Measurements from ENCODE around the gene P2RX4. TPM values are rescaled to one million over a fixed set of nuclear protein-coding genes. Genes with fewer than 3 reads are reported as not detected.

The P2RX4 gene
- total and polyA plus RNA-seq, 9 of the 15 experiments (the other 6 are each of a cell fraction or from before 2014, with no cell fraction given), result 6.6 to 21.5 (median 11.7) TPM

DNA sequence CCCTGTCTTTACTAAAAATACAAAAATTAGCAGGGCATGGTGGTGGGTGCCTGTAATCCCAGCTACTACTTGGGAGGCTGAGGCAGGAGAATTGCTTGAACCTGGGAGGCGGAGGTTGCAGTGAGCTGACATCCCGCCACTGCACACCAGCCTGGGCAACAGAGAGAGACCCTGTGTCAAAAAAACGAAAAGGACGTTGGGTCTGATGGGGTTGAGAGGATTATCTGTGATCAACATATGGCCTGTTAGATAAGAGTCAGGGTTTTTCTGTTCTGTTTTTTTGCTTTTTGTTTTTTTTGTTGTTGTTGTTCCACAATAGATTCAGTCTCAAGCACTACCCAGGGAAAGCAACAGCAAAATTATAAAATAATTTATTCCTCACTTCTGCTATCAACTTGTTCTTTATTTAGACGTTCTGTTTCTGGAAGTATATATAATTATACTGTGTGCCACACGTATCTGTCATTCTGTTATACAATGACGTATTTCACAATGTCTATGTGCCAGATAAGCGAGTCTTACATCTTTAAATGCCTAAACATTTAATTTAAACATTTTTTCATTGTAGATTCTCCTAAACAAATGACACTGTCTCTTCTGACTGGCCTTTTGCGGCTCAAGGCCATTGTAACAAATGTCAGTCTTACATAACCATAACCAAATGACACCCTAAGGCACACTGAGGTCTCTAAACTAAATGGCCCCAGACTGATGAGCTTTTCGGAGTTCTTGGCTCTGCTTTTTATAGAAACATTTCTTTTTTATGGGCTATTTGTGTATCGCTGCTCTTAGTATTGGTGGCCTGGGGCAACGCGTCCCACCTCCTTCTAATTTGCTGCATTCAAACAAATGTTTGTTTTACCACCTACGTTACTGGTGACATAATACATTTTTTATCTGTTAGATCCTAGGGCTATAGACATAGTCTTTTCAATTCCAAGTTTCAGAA is 7.2 kb upstream of the P2RX4 start (continued):
- TF ChIP-seq PRDM10 (IDR thresholded peaks at IDR 0.05; ENCODE audit: partially characterized antibody), result peak; percentile 41
- no peak for TF ChIP-seq PHF20 (IDR thresholded peaks at IDR 0.05; ENCODE audit: partially characterized antibody)
- peak; percentile 30; the same call in 1 of the 2 replicates for TF ChIP-seq NFIC (IDR thresholded peaks at IDR 0.05)
- TF ChIP-seq E2F4 (CRISPR knock-in tag; IDR thresholded peaks at IDR 0.05; ENCODE audit: low read depth), result no peak
- TF ChIP-seq MCM3 (IDR thresholded peaks at IDR 0.05), result no peak
- TF ChIP-seq ZKSCAN8 (CRISPR knock-in tag; IDR thresholded peaks at IDR 0.05), result peak; percentile 51; the same call in 1 of the 2 replicates
- TF ChIP-seq HDAC1 (IDR thresholded peaks at IDR 0.05), result peak in 1 of 2 experiments; percentile 54; a peak in 2 of 4 replicates
- no peak for TF ChIP-seq MIER1 (IDR thresholded peaks at IDR 0.05; ENCODE audit: low read depth)
- TF ChIP-seq TRIM24 (IDR thresholded peaks at IDR 0.05), result peak; percentile 47 to 62; a peak in 3 of 4 replicates
- TF ChIP-seq CC2D1A (IDR thresholded peaks at IDR 0.05), result peak; percentile 58
- no peak for TF ChIP-seq ZNF655 (CRISPR knock-in tag; IDR thresholded peaks at IDR 0.05)
- TF ChIP-seq, protein P1, sequence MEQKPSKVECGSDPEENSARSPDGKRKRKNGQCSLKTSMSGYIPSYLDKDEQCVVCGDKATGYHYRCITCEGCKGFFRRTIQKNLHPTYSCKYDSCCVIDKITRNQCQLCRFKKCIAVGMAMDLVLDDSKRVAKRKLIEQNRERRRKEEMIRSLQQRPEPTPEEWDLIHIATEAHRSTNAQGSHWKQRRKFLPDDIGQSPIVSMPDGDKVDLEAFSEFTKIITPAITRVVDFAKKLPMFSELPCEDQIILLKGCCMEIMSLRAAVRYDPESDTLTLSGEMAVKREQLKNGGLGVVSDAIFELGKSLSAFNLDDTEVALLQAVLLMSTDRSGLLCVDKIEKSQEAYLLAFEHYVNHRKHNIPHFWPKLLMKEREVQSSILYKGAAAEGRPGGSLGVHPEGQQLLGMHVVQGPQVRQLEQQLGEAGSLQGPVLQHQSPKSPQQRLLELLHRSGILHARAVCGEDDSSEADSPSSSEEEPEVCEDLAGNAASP (IDR thresholded peaks at IDR 0.05), result peak; percentile 43; the same call in 1 of the 2 replicates
- TF ChIP-seq CXXC5 (CRISPR knock-in tag; IDR thresholded peaks at IDR 0.05), result peak; percentile 60
- peak; percentile 98 for TF ChIP-seq ADNP (tag; IDR thresholded peaks at IDR 0.05)
- no peak for TF ChIP-seq ZNF282 (CRISPR knock-in tag; IDR thresholded peaks at IDR 0.05)
- TF ChIP-seq, protein P2, sequence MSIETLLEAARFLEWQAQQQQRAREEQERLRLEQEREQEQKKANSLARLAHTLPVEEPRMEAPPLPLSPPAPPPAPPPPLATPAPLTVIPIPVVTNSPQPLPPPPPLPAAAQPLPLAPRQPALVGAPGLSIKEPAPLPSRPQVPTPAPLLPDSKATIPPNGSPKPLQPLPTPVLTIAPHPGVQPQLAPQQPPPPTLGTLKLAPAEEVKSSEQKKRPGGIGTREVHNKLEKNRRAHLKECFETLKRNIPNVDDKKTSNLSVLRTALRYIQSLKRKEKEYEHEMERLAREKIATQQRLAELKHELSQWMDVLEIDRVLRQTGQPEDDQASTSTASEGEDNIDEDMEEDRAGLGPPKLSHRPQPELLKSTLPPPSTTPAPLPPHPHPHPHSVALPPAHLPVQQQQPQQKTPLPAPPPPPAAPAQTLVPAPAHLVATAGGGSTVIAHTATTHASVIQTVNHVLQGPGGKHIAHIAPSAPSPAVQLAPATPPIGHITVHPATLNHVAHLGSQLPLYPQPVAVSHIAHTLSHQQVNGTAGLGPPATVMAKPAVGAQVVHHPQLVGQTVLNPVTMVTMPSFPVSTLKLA (conservative IDR thresholded peaks at IDR 0.05), result 0 out of 4 replicates have a peak, but pooled peaks of 1 of the 2 experiments have one; percentile 22
- peak; percentile 91; the same call in 1 of the 2 replicates for TF ChIP-seq SMARCA5 (IDR thresholded peaks at IDR 0.05)
- peak; percentile 30 for TF ChIP-seq NEUROD1 (IDR thresholded peaks at IDR 0.05; ENCODE audit: borderline replicate concordance, low read depth, low read length, partially characterized antibody)
- TF ChIP-seq EP300 (IDR thresholded peaks at IDR 0.05; ENCODE audit: low read length), result peak; percentile 85
